ENCODE results near the gene GATAD2A.
A peak's percentile ranks its signal among the peaks of the same experiment; 100 is the strongest.
"Not testable (repeated sequence)": the region's sequence is repeated elsewhere in the genome, so short reads cannot be mapped to it uniquely, and the experiment has no call there.

Gene GATAD2A

GRCh38 chr19:19444681-19445155 lies 39.2 kb downstream of the GATAD2A start:
- FAIRE-seq (no peak), DNase-seq (ENCODE audit: insufficient read length) (no peak)
- TF ChIP-seq POLR2AphosphoS5 (IDR thresholded peaks at IDR 0.05; ENCODE audit: low read depth, low read length) (no peak), TAF1 (IDR thresholded peaks at IDR 0.05; ENCODE audit: borderline replicate concordance, low read depth, low read length) (no peak), POLR2A (IDR thresholded peaks at IDR 0.05; ENCODE audit: low read depth, low read length) (no peak)

DNA sequence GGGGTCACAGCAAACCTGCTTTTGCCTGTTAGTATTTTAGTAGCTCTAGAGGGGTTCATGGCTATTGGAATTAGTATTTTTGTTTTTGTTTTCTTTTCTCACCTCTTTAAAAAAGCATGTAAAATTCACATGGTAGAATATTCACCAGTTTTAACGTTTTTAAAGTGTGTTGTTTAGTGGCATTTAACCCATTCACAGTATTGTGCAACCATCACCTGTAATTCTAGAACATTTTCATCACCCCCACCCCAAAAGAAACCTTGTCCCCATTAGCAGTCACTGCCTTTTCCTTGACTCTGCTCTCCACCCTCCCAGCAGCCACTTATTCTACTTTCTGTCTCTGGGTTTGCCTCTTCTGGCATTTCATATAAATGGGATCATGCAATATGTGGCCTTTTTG lies 39.8 kb downstream of the GATAD2A start:
- no peak for TF ChIP-seq TAF1 (IDR thresholded peaks at IDR 0.05; ENCODE audit: borderline replicate concordance, low read depth, low read length)
- no peak for TF ChIP-seq POLR2A (IDR thresholded peaks at IDR 0.05; ENCODE audit: low read depth, low read length)
- TF ChIP-seq POLR2AphosphoS5 (IDR thresholded peaks at IDR 0.05; ENCODE audit: low read depth, low read length): no peak
- no peak for DNase-seq (ENCODE audit: insufficient read length)

DNA sequence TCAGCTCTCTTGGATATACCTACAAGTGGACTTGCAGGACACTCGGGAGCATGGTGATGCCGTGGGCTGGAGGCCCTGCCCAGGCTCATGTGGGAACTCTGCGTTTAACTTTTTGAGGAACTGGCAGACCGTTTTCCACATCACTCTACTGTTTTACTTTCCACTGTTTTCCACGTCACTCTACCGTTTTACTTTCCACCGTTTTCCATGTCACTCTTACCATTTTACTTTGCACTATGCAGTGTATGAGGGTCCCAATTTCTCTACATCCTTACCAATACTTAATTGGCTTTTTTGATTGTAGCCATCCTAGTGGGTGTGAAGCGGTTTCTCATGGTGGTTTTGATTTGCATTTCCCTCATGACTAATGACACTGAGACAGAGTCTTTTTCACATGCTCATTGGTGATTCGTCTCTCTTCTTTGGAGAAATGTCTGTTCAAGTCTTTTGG lies 40.5 kb downstream of the GATAD2A start:
- FAIRE-seq (peak; percentile 86), DNase-seq (ENCODE audit: insufficient read length) (no peak)
- TF ChIP-seq TAF1 (IDR thresholded peaks at IDR 0.05; ENCODE audit: borderline replicate concordance, low read depth, low read length) (no peak), POLR2AphosphoS5 (IDR thresholded peaks at IDR 0.05; ENCODE audit: low read depth, low read length) (no peak), POLR2A (IDR thresholded peaks at IDR 0.05; ENCODE audit: low read depth, low read length) (no peak)

More for the DNA sequence above, 39.8 kb downstream of the GATAD2A start:
- no peak for FAIRE-seq

DNA sequence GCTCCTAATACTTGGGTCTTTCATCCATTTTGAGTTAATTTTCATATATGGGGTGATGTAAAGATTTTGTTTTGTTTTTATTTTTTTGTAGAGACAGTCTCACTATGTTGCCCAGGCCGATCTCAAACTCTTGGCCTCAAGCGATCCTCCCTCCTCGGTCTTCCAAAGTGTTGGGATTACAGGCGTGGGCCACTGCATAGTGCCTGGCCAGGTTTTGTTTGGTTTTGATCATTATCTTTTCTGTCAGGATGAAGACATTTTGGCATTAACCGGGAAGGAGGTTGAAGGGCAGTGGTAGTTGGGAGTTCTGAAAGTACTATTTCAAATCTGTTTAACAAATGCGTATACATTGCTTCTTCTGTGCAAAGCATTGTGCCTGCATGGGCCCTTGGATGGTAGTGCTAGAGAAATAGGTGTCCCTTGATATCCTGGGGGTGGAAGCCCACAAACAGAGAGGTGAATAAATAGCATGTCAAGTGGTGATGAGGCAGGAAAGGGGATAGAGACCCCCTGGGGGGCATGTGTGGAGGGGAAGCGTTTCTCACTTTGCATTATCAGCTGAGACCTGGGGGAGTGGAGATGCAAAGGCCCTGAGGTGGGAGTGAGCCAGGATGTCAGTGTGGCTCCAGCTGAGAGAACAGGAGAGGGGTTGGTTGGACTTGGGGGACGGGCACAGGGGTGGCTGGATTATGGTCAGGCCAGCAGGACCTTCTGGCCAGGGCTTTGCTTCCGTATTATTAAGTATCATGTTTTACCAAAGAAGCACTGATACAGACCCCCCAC lies 41.4 kb downstream of the GATAD2A start:
- FAIRE-seq: no peak
- TF ChIP-seq POLR2AphosphoS5 (IDR thresholded peaks at IDR 0.05; ENCODE audit: low read depth, low read length): no peak

DNA sequence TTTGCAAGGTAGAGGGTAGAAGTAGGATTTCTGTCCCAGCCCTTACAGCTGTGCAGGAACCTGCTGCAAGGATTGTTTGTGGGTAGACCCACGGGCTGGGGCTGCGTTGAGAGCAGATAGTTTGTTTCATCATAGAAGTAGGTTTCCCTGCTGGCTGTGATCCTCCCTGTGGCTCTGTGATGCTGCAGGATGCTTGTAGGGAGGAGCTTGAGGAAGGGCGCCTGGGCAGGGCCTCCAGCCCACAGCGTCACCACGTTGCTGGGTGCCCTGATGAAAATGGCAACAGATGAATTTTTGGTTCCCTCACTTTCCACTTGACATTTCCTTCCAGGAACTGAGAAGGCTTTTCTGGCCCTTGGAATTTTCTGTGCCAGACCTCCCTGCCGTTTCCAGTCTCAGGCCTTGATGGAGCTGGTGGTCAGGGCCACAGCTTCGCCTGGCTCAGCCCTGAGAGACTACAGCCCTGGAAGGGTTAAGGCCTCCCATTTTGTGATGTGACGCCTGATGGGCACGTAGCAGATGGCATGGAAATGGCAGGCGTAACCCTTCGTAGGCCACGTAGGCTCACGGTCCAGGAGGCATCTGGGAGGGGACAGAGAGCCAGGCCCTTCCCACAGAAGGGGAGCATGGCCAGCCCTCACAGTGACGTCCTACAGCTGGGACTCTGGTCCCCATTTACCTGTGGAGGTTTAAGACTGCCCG lies 42.2 kb downstream of the GATAD2A start:
- no peak for FAIRE-seq
- DNase-seq (ENCODE audit: insufficient read length): no peak
- TF ChIP-seq TAF1 (IDR thresholded peaks at IDR 0.05; ENCODE audit: borderline replicate concordance, low read depth, low read length): no peak
- TF ChIP-seq POLR2AphosphoS5 (IDR thresholded peaks at IDR 0.05; ENCODE audit: low read depth, low read length): no peak
- no peak; the same call in 1 of the 2 replicates for TF ChIP-seq POLR2A (IDR thresholded peaks at IDR 0.05; ENCODE audit: low read depth, low read length)

More for the DNA sequence above, 41.4 kb downstream of the GATAD2A start:
- DNase-seq (ENCODE audit: insufficient read length): no peak

GRCh38 chr19:19448238-19448544 lies 42.7 kb downstream of the GATAD2A start:
- TF ChIP-seq TAF1 (IDR thresholded peaks at IDR 0.05; ENCODE audit: borderline replicate concordance, low read depth, low read length): no peak
- TF ChIP-seq POLR2A (IDR thresholded peaks at IDR 0.05; ENCODE audit: low read depth, low read length): no peak
- no peak for TF ChIP-seq POLR2AphosphoS5 (IDR thresholded peaks at IDR 0.05; ENCODE audit: low read depth, low read length)
- no peak for DNase-seq (ENCODE audit: insufficient read length)
- no peak for FAIRE-seq

GRCh38 chr19:19451429-19452242 lies 46.2 kb downstream of the GATAD2A start:
- peak; percentile 29; the same call in 1 of the 2 replicates for TF ChIP-seq POLR2AphosphoS5 (IDR thresholded peaks at IDR 0.05; ENCODE audit: low read depth, low read length)
- TF ChIP-seq POLR2A (IDR thresholded peaks at IDR 0.05; ENCODE audit: low read depth, low read length): no peak
- DNase-seq (ENCODE audit: insufficient read length): no peak
- peak; percentile 38 for FAIRE-seq

GRCh38 chr19:19452243-19453124 lies 47.0 kb downstream of the GATAD2A start:
- FAIRE-seq (no peak), DNase-seq (ENCODE audit: insufficient read length) (no peak)
- TF ChIP-seq TAF1 (IDR thresholded peaks at IDR 0.05; ENCODE audit: borderline replicate concordance, low read depth, low read length) (no peak), POLR2AphosphoS5 (IDR thresholded peaks at IDR 0.05; ENCODE audit: low read depth, low read length) (no peak), POLR2A (IDR thresholded peaks at IDR 0.05; ENCODE audit: low read depth, low read length) (no peak)

GRCh38 chr19:19453125-19453454 lies 47.6 kb downstream of the GATAD2A start:
- TF ChIP-seq POLR2AphosphoS5 (IDR thresholded peaks at IDR 0.05; ENCODE audit: low read depth, low read length): no peak
- no peak for TF ChIP-seq TAF1 (IDR thresholded peaks at IDR 0.05; ENCODE audit: borderline replicate concordance, low read depth, low read length)
- TF ChIP-seq POLR2A (IDR thresholded peaks at IDR 0.05; ENCODE audit: low read depth, low read length): no peak
- no peak for DNase-seq (ENCODE audit: insufficient read length)
- no peak for FAIRE-seq

DNA sequence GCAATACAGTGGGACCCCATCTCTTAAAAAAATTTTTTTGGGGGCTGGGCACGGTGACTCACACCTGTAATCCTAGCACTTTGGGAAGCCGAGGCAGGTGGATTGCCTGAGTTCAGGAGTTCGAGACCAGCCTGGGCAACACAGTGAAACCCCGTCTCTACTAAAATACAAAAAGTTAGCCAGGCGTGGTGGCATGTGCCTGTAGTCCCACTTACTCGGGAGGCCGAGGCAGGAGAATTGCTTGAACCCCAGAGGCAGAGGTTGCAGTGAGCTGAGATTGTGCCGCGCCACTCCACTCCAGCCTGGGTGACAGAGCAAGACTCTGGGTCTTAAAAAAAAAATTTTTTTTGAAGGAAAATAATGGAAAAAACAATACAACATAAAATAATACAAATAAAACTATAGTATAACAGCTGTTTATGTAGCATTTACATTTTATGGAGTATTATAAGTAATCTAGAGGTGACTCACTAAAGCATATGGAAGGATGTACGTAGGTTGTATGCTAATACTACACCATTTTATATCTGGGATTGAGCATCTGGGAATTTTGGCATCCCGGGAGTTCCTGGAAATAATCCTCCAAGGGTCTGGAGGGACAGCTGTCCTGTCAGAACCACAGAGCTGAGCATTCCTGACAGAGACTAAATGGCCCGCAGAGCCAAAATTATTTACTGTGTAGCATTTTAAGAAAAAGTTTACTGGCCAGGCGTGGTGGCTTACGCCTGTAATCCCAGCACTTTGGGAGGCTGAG lies 49.9 kb downstream of the GATAD2A start:
- not testable (repeated sequence) for DNase-seq (ENCODE audit: insufficient read length); FAIRE-seq
